ENCODE results near the gene TAS2R16.

Gene TAS2R16

GRCh38 chr7:122989577-122989976 lies 5.9 kb downstream of the TAS2R16 start:
- no peak overlapping the region for H3K9ac ChIP-seq (ENCODE audit: insufficient read length, low read depth)
- no peak for TF ChIP-seq ZNF274 (IDR thresholded peaks at IDR 0.05; ENCODE audit: low read depth, low read length)
- no peak for TF ChIP-seq SUZ12 (IDR thresholded peaks at IDR 0.05; ENCODE audit: extremely low read depth, insufficient read depth, insufficient read length)
- no peak for TF ChIP-seq YY1 (IDR thresholded peaks at IDR 0.05; ENCODE audit: insufficient read depth, insufficient read length)

GRCh38 chr7:122989041-122989440 lies 6.5 kb downstream of the TAS2R16 start:
- DNase-seq (ENCODE audit: low read depth, low spot score) = no peak
- no peak overlapping the region for H3K9ac ChIP-seq (ENCODE audit: insufficient read length, low read depth)
- no peak overlapping the region for H3K4me3 ChIP-seq (ENCODE audit: insufficient read length, low read depth)
- TF ChIP-seq ZNF274 (IDR thresholded peaks at IDR 0.05; ENCODE audit: low read depth, low read length) (no peak), SUZ12 (IDR thresholded peaks at IDR 0.05; ENCODE audit: extremely low read depth, insufficient read depth, insufficient read length) (no peak), YY1 (IDR thresholded peaks at IDR 0.05; ENCODE audit: insufficient read depth, insufficient read length) (no peak)
- H3K36me3 ChIP-seq (ENCODE audit: insufficient read depth, insufficient read length, low read length) = no peaks in the 10 kb centered on the region
- H3K9me3 ChIP-seq (ENCODE audit: insufficient read depth, low read length) = no peaks in the 10 kb centered on the region
- no peaks in the 10 kb centered on the region for H3K4me1 ChIP-seq (ENCODE audit: insufficient read depth, insufficient read length)
- H3K27me3 ChIP-seq (ENCODE audit: insufficient read depth, insufficient read length) = no peaks in the 10 kb centered on the region

More at GRCh38 chr7:122989577-122989976, 5.9 kb downstream of the TAS2R16 start:
- Histone ChIP-seq H3K4me3 (ENCODE audit: insufficient read length, low read depth) (no peak overlapping the region), H3K9me3 (ENCODE audit: insufficient read depth, low read length) (no peaks in the 10 kb centered on the region), H3K36me3 (ENCODE audit: insufficient read depth, insufficient read length, low read length) (no peaks in the 10 kb centered on the region), H3K4me1 (ENCODE audit: insufficient read depth, insufficient read length) (no peaks in the 10 kb centered on the region), H3K27me3 (ENCODE audit: insufficient read depth, insufficient read length) (no peaks in the 10 kb centered on the region)
- DNase-seq (ENCODE audit: low read depth, low spot score) = no peak

- H3K9me3 ChIP-seq (ENCODE audit: insufficient read depth, low read length) = no peaks in the 10 kb centered on the region
- no peaks in the 10 kb centered on the region for H3K4me1 ChIP-seq (ENCODE audit: insufficient read depth, insufficient read length)
- no peak overlapping the region for H3K4me3 ChIP-seq (ENCODE audit: insufficient read length, low read depth)
- H3K36me3 ChIP-seq (ENCODE audit: insufficient read depth, insufficient read length, low read length) = no peaks in the 10 kb centered on the region
- TF ChIP-seq ZNF274 (IDR thresholded peaks at IDR 0.05; ENCODE audit: low read depth, low read length) = no peak
- no peak for TF ChIP-seq YY1 (IDR thresholded peaks at IDR 0.05; ENCODE audit: insufficient read depth, insufficient read length)
- no peak for TF ChIP-seq SUZ12 (IDR thresholded peaks at IDR 0.05; ENCODE audit: extremely low read depth, insufficient read depth, insufficient read length)
- no peaks in the 10 kb centered on the region for H3K27me3 ChIP-seq (ENCODE audit: insufficient read depth, insufficient read length)
- DNase-seq (ENCODE audit: low read depth, low spot score) = no peak
- no peak overlapping the region for H3K9ac ChIP-seq (ENCODE audit: insufficient read length, low read depth)
Observed at GRCh38 chr7:122988333-122988732, 7.2 kb downstream of the TAS2R16 start.

GRCh38 chr7:122987463-122987862 lies 8.0 kb downstream of the TAS2R16 start:
- H3K9me3 ChIP-seq (ENCODE audit: insufficient read depth, low read length) = no peaks in the 10 kb centered on the region

GRCh38 chr7:122984021-122984420 lies 11.5 kb downstream of the TAS2R16 start:
- H3K4me3 ChIP-seq (ENCODE audit: insufficient read length, low read depth) = no peak overlapping the region

More at GRCh38 chr7:122987463-122987862, 8.0 kb downstream of the TAS2R16 start:
- TF ChIP-seq SUZ12 (IDR thresholded peaks at IDR 0.05; ENCODE audit: extremely low read depth, insufficient read depth, insufficient read length) (no peak), YY1 (IDR thresholded peaks at IDR 0.05; ENCODE audit: insufficient read depth, insufficient read length) (no peak), ZNF274 (IDR thresholded peaks at IDR 0.05; ENCODE audit: low read depth, low read length) (no peak)
- no peak for DNase-seq (ENCODE audit: low read depth, low spot score)
- Histone ChIP-seq H3K4me1 (ENCODE audit: insufficient read depth, insufficient read length) (no peaks in the 10 kb centered on the region), H3K36me3 (ENCODE audit: insufficient read depth, insufficient read length, low read length) (no peaks in the 10 kb centered on the region), H3K9ac (ENCODE audit: insufficient read length, low read depth) (no peak overlapping the region), H3K27me3 (ENCODE audit: insufficient read depth, insufficient read length) (no peaks in the 10 kb centered on the region), H3K4me3 (ENCODE audit: insufficient read length, low read depth) (no peak overlapping the region)

GRCh38 chr7:122983261-122983660 lies 12.2 kb downstream of the TAS2R16 start:
- Histone ChIP-seq H3K9ac (ENCODE audit: insufficient read length, low read depth) (no peak overlapping the region), H3K4me3 (ENCODE audit: insufficient read length, low read depth) (no peak overlapping the region), H3K4me1 (ENCODE audit: insufficient read depth, insufficient read length) (no peaks in the 10 kb centered on the region), H3K9me3 (ENCODE audit: insufficient read depth, low read length) (no peaks in the 10 kb centered on the region), H3K36me3 (ENCODE audit: insufficient read depth, insufficient read length, low read length) (no peaks in the 10 kb centered on the region), H3K27me3 (ENCODE audit: insufficient read depth, insufficient read length) (no peaks in the 10 kb centered on the region)
- TF ChIP-seq SUZ12 (IDR thresholded peaks at IDR 0.05; ENCODE audit: extremely low read depth, insufficient read depth, insufficient read length) (no peak), ZNF274 (IDR thresholded peaks at IDR 0.05; ENCODE audit: low read depth, low read length) (no peak), YY1 (IDR thresholded peaks at IDR 0.05; ENCODE audit: insufficient read depth, insufficient read length) (no peak)
- no peak for DNase-seq (ENCODE audit: low read depth, low spot score)

More at GRCh38 chr7:122984021-122984420, 11.5 kb downstream of the TAS2R16 start:
- H3K27me3 ChIP-seq (ENCODE audit: insufficient read depth, insufficient read length) = no peaks in the 10 kb centered on the region
- no peak for TF ChIP-seq YY1 (IDR thresholded peaks at IDR 0.05; ENCODE audit: insufficient read depth, insufficient read length)
- TF ChIP-seq SUZ12 (IDR thresholded peaks at IDR 0.05; ENCODE audit: extremely low read depth, insufficient read depth, insufficient read length) = no peak
- no peak for TF ChIP-seq ZNF274 (IDR thresholded peaks at IDR 0.05; ENCODE audit: low read depth, low read length)
- H3K4me1 ChIP-seq (ENCODE audit: insufficient read depth, insufficient read length) = no peaks in the 10 kb centered on the region
- no peaks in the 10 kb centered on the region for H3K36me3 ChIP-seq (ENCODE audit: insufficient read depth, insufficient read length, low read length)
- no peaks in the 10 kb centered on the region for H3K9me3 ChIP-seq (ENCODE audit: insufficient read depth, low read length)
- no peak overlapping the region for H3K9ac ChIP-seq (ENCODE audit: insufficient read length, low read depth)
- DNase-seq (ENCODE audit: low read depth, low spot score) = no peak

GRCh38 chr7:122975341-122975740 lies 20.2 kb downstream of the TAS2R16 start:
- no peak overlapping the region for H3K9ac ChIP-seq (ENCODE audit: insufficient read length, low read depth)
- H3K27me3 ChIP-seq (ENCODE audit: insufficient read depth, insufficient read length) = no peaks in the 10 kb centered on the region
- H3K9me3 ChIP-seq (ENCODE audit: insufficient read depth, low read length) = no peaks in the 10 kb centered on the region
- no peak for DNase-seq (ENCODE audit: low read depth, low spot score)
- no peaks in the 10 kb centered on the region for H3K36me3 ChIP-seq (ENCODE audit: insufficient read depth, insufficient read length, low read length)
- TF ChIP-seq ZNF274 (IDR thresholded peaks at IDR 0.05; ENCODE audit: low read depth, low read length) (no peak), SUZ12 (IDR thresholded peaks at IDR 0.05; ENCODE audit: extremely low read depth, insufficient read depth, insufficient read length) (no peak), YY1 (IDR thresholded peaks at IDR 0.05; ENCODE audit: insufficient read depth, insufficient read length) (no peak)
- no peak overlapping the region for H3K4me3 ChIP-seq (ENCODE audit: insufficient read length, low read depth)
- H3K4me1 ChIP-seq (ENCODE audit: insufficient read depth, insufficient read length) = no peaks in the 10 kb centered on the region

All from NT2/D1 (cell line).